ENCODE results near the gene SLAMF1. TPM values are rescaled to one million over a fixed set of nuclear protein-coding genes. Genes with fewer than 3 reads are reported as not detected.
A peak's percentile ranks its signal among the peaks of the same experiment; 100 is the strongest.

The SLAMF1 gene
- not detected in 2 replicates for total RNA-seq (2016; rRNA removed; fragmentation: Illumina TruSeq; extraction: Trizol)
- not detected in 2 replicates for total RNA-seq (2016; cell fraction: cytosol; rRNA removed; fragmentation: Illumina TruSeq; extraction: Trizol; ENCODE audit: low read depth)
- total RNA-seq (2016; cell fraction: insoluble cytoplasmic fraction; rRNA removed; fragmentation: Illumina TruSeq; extraction: Trizol) = not detected in 2 replicates
- not detected in 2 replicates for total RNA-seq (2016; cell fraction: membrane; rRNA removed; fragmentation: Illumina TruSeq; extraction: Trizol)
- not detected in 2 replicates for total RNA-seq (2016; cell fraction: nucleus; rRNA removed; fragmentation: Illumina TruSeq; extraction: Trizol)
- polyA plus RNA-seq (2011; rRNA removed) = not detected in 2 replicates
- polyA plus RNA-seq (2011; cell fraction: cytosol; rRNA removed) = not detected in 2 replicates
- polyA plus RNA-seq (2011; cell fraction: nucleus; rRNA removed) = 0.11 and 0.21 TPM in 2 replicates
- polyA plus RNA-seq (2012) = not detected in 2 replicates
- not detected in 2 replicates for polyA plus RNA-seq (2016; cell fraction: cytosol; fragmentation: Illumina TruSeq; extraction: Trizol; ENCODE audit: low read depth)
- polyA plus RNA-seq (2016; cell fraction: insoluble cytoplasmic fraction; fragmentation: Illumina TruSeq; extraction: Trizol; ENCODE audit: low read depth) = not detected in 2 replicates
- polyA plus RNA-seq (2016; cell fraction: membrane; fragmentation: Illumina TruSeq; extraction: Trizol; ENCODE audit: low read depth) = not detected in 2 replicates
- polyA plus RNA-seq (2016; cell fraction: nucleus; fragmentation: Illumina TruSeq; extraction: Trizol; ENCODE audit: insufficient read depth, low read depth) = not detected in 2 replicates
- polyA minus RNA-seq (2011; rRNA and poly(A)+ RNA removed; ENCODE audit: low replicate concordance) = not detected in 2 replicates
- polyA minus RNA-seq (2011; cell fraction: cytosol; rRNA and poly(A)+ RNA removed) = not detected in 2 replicates
- not detected in 2 replicates for polyA minus RNA-seq (2011; cell fraction: nucleus; rRNA and poly(A)+ RNA removed)
- percentile 22 among the genes with signal in this experiment for Bru-seq, nascent RNA
- BruChase-seq, experiment 1, labeled RNA remaining after a 6-hour chase = percentile 18 among the genes with signal in this experiment
- BruChase-seq, experiment 2, labeled RNA remaining after a 2-hour chase = percentile 28 among the genes with signal in this experiment
- long read RNA-seq, experiment 1 = 0 reads
- long read RNA-seq, experiment 2 = 0 reads

- no peaks in the 10 kb centered on the region for H4K20me1 ChIP-seq (ENCODE audit: insufficient read depth, low read length)
- H3K36me3 ChIP-seq (replicated peaks in 1 of 2; ENCODE audit: control insufficient read depth in 1 of 2, insufficient read depth in 2 of 2, low read length in 2 of 2) = no peaks in the 10 kb centered on the region
- no peak within 1 kb of the TSS for H3K4me3 ChIP-seq (replicated peaks in 1 of 3; ENCODE audit: insufficient read depth in 1 of 3, low read depth in 2 of 3, low read length in 3 of 3)
- FAIRE-seq = no peak
- no peak within 1 kb of the TSS for H2AFZ ChIP-seq (ENCODE audit: low read length)
- H3K27ac ChIP-seq (ENCODE audit: extremely low read length, insufficient read depth, low read length) = no peak within 1 kb of the TSS
- no peaks in the 10 kb centered on the region for H3K79me2 ChIP-seq (ENCODE audit: insufficient read depth, low read length)
- DNase-seq (ENCODE audit: low spot score) = no peak
- TF ChIP-seq ZNF816 (CRISPR knock-in tag; IDR thresholded peaks at IDR 0.05; ENCODE audit: borderline replicate concordance) (no peak), U2AF2 (IDR thresholded peaks at IDR 0.05; ENCODE audit: low read depth, low read length) (no peak), ZMYM3 (CRISPR knock-in tag; IDR thresholded peaks at IDR 0.05) (no peak), HNF1B (CRISPR knock-in tag; IDR thresholded peaks at IDR 0.05) (no peak), NR0B2 (CRISPR knock-in tag; IDR thresholded peaks at IDR 0.05) (no peak), HNRNPK (IDR thresholded peaks at IDR 0.05; ENCODE audit: low read depth, low read length, poor library complexity, severe bottlenecking) (no peak), ZNF512 (CRISPR knock-in tag; IDR thresholded peaks at IDR 0.05) (no peak), ZNF17 (CRISPR knock-in tag; IDR thresholded peaks at IDR 0.05) (no peak), ZNF724P (CRISPR knock-in tag; IDR thresholded peaks at IDR 0.05; ENCODE audit: borderline replicate concordance) (no peak)
- intact Hi-C loops (cut with micrococcal nuclease; ENCODE audit: unreplicated experiment) = no loop called here
- 21% methylated on average over 8 of the region's 11 CpGs for WGBS (ENCODE audit: low lambda C conversion rate)
- no peaks in the 10 kb centered on the region for H3K9me3 ChIP-seq (ENCODE audit: low read length)
- BruUV-seq (replicated peaks) = no TSS peak
- H3K4me2 ChIP-seq (ENCODE audit: low read depth, low read length) = no peak within 1 kb of the TSS
- H3K9ac ChIP-seq (ENCODE audit: insufficient read depth, low read depth, low read length) = no peak within 1 kb of the TSS
- in situ Hi-C loops (cut with HindIII; ENCODE audit: extremely low pct_ligation_motif_present, low pct_unique_long_range_greater_than_20kb) = no loop called here
- ChIA-PET POLR2A (no interaction called here), CTCF (ENCODE audit: low intra/inter-chr PET ratio, low total read pairs) (no interaction called here)
- H3K27me3 ChIP-seq (ENCODE audit: control insufficient read depth in 1 of 2, insufficient read depth in 2 of 2, low read length in 2 of 2) = peaks cover 0 to 3% of the 10 kb centered on the region in 2 experiments; a peak in 2 of 5 replicates
- ATAC-seq = no peak
- H3K4me1 ChIP-seq (ENCODE audit: insufficient read depth, low read length) = no peaks in the 10 kb centered on the region
These were observed at the start of gene SLAMF1 for GRCh38 chr1:160646711-160647328. SLAMF1 (minus strand) TSS chr1:160647044; CDS start chr1:160646945, 99 bp downstream.
